BLaER1 (cell line): ENCODE data around the gene DRC7.

Experiments used
- H3K27ac ChIP-seq: shearing (Covaris generic); formaldehyde crosslinking; 2 replicates; pipeline ENCODE4 v1.8.1; 2022
- H3K27me3 ChIP-seq: shearing (Covaris generic); formaldehyde crosslinking; 2 replicates; pipeline ENCODE4 v1.8.1; 2022
- H3K36me3 ChIP-seq: shearing (Covaris generic); formaldehyde crosslinking; 2 replicates; pipeline ENCODE4 v1.8.1; 2022
- H3K4me1 ChIP-seq: shearing (Covaris generic); formaldehyde crosslinking; 2 replicates; pipeline ENCODE4 v1.8.1; 2022
- H3K4me2 ChIP-seq: shearing (Covaris generic); formaldehyde crosslinking; 2 replicates; pipeline ENCODE4 v1.8.1; 2022
- H3K4me3 ChIP-seq: shearing (Covaris generic); formaldehyde crosslinking; 2 replicates; pipeline ENCODE4 v1.8.1; 2022
- H3K9ac ChIP-seq: shearing (Covaris generic); formaldehyde crosslinking; 2 replicates; pipeline ENCODE4 v1.8.1; 2022
- H3K9me3 ChIP-seq: shearing (Covaris generic); formaldehyde crosslinking; 2 replicates; pipeline ENCODE4 v1.8.1; 2022
- H4K20me1 ChIP-seq: shearing (Covaris generic); formaldehyde crosslinking; 2 replicates; pipeline ENCODE4 v1.8.1; 2022
- Cebpa-rat ChIP-seq: shearing (Covaris generic); IDR thresholded peaks from 2 replicates; pipeline ENCODE4 v1.8.1; 2022

The DRC7 gene

DNA sequence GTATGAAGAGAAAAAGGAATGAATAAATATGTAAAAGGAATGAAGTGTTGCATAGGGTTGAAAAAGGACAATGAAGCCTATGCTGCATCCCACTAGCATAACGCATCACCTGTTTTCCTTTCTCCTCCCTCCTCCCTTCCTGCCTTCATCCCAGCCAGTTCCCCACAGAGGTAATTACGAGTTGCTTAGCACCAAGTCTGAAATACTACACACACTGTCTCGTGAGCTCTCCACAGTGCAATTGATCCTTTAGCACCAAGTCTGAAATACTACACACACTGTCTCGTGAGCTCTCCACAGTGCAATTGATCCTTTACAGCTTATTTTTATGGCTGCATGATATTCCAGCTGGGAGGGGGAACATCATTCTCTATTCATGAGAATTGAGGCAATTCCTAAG, 1.1 kb upstream of the DRC7 start:
- no peak overlapping the region for H3K4me2 ChIP-seq
- H3K4me3 ChIP-seq = no peak overlapping the region
- H3K9me3 ChIP-seq = no peaks in the 10 kb centered on the region
- no peak overlapping the region for H3K27ac ChIP-seq
- no peaks in the 10 kb centered on the region for H4K20me1 ChIP-seq
- no peak overlapping the region for H3K9ac ChIP-seq
- peaks cover 62% of the 10 kb centered on the region for H3K4me1 ChIP-seq
- no peaks in the 10 kb centered on the region for H3K27me3 ChIP-seq
- no peaks in the 10 kb centered on the region for H3K36me3 ChIP-seq
- TF ChIP-seq Cebpa-rat = no peak

DNA sequence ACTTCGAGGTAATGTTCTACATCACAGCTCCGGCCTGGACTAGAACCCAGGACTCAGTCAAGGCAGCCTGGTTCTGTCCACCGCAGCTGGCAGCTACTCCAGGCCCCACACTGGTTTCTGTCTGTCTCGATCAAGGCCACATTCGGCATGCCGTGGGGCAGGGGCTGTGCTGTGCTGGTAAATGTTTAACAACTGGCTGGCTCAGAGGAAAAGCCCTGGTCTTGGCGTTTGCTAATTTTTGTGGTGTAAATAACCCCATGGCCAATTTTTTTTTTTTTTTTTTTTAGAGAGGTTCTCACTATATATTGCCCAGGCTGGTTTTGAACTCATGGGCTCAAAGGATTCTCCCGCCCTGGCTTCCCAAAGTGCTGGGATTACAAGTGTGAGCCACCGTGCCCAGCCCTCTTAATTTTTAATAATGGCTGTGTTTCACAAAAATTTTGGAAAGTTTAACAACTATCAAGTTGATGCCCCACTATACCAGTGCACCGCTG, 328 bp upstream of the DRC7 start:
- Histone ChIP-seq H3K27me3 (no peaks in the 10 kb centered on the region), H3K36me3 (no peaks in the 10 kb centered on the region), H3K4me1 (peaks cover 55% of the 10 kb centered on the region), H4K20me1 (no peaks in the 10 kb centered on the region), H3K4me2 (peak overlapping the region; percentile 85), H3K4me3 (peak overlapping the region; percentile 62), H3K9ac (0 out of 2 replicates have a peak overlapping the region, but pooled peaks have one; percentile 40), H3K9me3 (no peaks in the 10 kb centered on the region), H3K27ac (0 out of 2 replicates have a peak overlapping the region, but pooled peaks have one; percentile 29)
- no peak for TF ChIP-seq Cebpa-rat

DNA sequence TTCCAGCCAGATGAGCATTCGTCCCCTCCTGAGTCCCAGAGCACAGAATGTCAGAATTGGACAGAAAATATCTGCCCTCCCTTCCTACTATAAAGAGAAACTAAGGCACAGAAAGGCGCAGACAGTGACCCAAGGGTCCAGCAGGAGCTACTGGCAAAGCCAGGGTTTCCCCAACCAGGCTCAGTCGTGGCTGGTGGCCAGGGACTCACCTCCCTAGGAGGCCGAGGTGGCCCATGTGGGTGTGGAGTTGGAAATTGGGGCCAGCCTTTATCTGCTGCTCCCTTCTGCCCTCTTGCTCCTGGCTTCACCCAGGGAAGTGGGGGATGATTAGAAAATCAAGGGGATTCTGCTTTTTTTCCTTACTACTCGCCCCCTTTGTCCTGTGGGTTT, 1.1 kb downstream of the DRC7 start:
- peak overlapping the region; percentile 85 for H3K4me2 ChIP-seq
- 0 out of 2 replicates have a peak overlapping the region, but pooled peaks have one; percentile 6 for H3K27ac ChIP-seq
- H4K20me1 ChIP-seq = no peaks in the 10 kb centered on the region
- no peak for TF ChIP-seq Cebpa-rat
- H3K4me1 ChIP-seq = peaks cover 46% of the 10 kb centered on the region
- H3K4me3 ChIP-seq = no peak overlapping the region
- no peaks in the 10 kb centered on the region for H3K9me3 ChIP-seq
- H3K27me3 ChIP-seq = no peaks in the 10 kb centered on the region
- H3K36me3 ChIP-seq = no peaks in the 10 kb centered on the region
- no peak overlapping the region for H3K9ac ChIP-seq

GRCh38 chr16:57696240-57696639, 1.6 kb downstream of the DRC7 start:
- peaks cover 40% of the 10 kb centered on the region for H3K4me1 ChIP-seq
- H3K4me3 ChIP-seq = no peak overlapping the region
- H3K27me3 ChIP-seq = no peaks in the 10 kb centered on the region
- TF ChIP-seq Cebpa-rat = no peak
- no peaks in the 10 kb centered on the region for H4K20me1 ChIP-seq
- H3K9me3 ChIP-seq = no peaks in the 10 kb centered on the region
- H3K9ac ChIP-seq = no peak overlapping the region
- no peaks in the 10 kb centered on the region for H3K36me3 ChIP-seq
- H3K27ac ChIP-seq = no peak overlapping the region
- H3K4me2 ChIP-seq = no peak overlapping the region

DNA sequence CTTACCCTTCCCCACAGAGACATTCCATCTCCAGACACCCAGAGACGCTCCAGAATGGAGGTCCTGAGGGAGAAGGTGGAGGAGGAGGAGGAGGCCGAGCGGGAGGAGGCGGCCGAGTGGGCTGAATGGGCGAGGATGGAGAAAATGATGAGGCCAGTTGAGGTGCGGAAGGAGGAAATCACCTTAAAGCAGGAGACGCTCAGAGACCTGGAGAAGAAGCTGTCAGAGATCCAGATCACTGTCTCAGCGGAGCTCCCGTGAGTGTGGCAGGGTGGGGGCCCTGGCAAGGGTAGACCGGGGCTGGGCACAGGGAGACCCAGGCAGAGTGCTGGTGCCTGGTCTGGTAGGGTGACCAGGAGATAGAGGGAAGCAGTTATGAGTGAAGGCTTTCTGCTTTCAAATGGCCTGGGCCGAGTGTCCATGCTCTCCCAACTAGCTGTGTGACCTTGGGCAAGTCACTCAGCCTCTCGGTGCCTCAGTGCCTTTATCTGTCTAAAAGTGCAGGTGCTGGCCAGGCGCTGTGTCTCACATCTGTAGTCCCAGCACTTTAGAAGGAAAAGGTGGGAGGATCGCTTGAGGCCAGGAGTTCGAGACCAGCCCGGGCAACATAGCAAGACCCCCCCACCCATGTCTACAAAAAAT, 3.4 kb downstream of the DRC7 start:
- no peaks in the 10 kb centered on the region for H4K20me1 ChIP-seq
- H3K4me2 ChIP-seq = no peak overlapping the region
- no peak overlapping the region for H3K4me3 ChIP-seq
- H3K4me1 ChIP-seq = peaks cover 27% of the 10 kb centered on the region
- H3K27ac ChIP-seq = no peak overlapping the region
- no peak for TF ChIP-seq Cebpa-rat
- no peaks in the 10 kb centered on the region for H3K36me3 ChIP-seq
- H3K9ac ChIP-seq = no peak overlapping the region
- H3K9me3 ChIP-seq = no peaks in the 10 kb centered on the region
- no peaks in the 10 kb centered on the region for H3K27me3 ChIP-seq

GRCh38 chr16:57698812-57699405, 4.3 kb downstream of the DRC7 start:
- H3K4me1 ChIP-seq = peaks cover 25% of the 10 kb centered on the region
- H4K20me1 ChIP-seq = no peaks in the 10 kb centered on the region
- no peak overlapping the region for H3K9ac ChIP-seq
- H3K36me3 ChIP-seq = no peaks in the 10 kb centered on the region
- H3K27me3 ChIP-seq = no peaks in the 10 kb centered on the region
- no peak overlapping the region for H3K27ac ChIP-seq
- H3K9me3 ChIP-seq = no peaks in the 10 kb centered on the region
- no peak for TF ChIP-seq Cebpa-rat
- H3K4me2 ChIP-seq = no peak overlapping the region
- H3K4me3 ChIP-seq = no peak overlapping the region

GRCh38 chr16:57699481-57699880, 4.9 kb downstream of the DRC7 start:
- Histone ChIP-seq H3K9ac (no peak overlapping the region), H3K4me2 (no peak overlapping the region), H3K27me3 (no peaks in the 10 kb centered on the region), H3K4me3 (no peak overlapping the region), H3K9me3 (no peaks in the 10 kb centered on the region), H3K36me3 (no peaks in the 10 kb centered on the region), H3K27ac (no peak overlapping the region), H3K4me1 (peaks cover 19% of the 10 kb centered on the region), H4K20me1 (no peaks in the 10 kb centered on the region)
- no peak for TF ChIP-seq Cebpa-rat

DNA sequence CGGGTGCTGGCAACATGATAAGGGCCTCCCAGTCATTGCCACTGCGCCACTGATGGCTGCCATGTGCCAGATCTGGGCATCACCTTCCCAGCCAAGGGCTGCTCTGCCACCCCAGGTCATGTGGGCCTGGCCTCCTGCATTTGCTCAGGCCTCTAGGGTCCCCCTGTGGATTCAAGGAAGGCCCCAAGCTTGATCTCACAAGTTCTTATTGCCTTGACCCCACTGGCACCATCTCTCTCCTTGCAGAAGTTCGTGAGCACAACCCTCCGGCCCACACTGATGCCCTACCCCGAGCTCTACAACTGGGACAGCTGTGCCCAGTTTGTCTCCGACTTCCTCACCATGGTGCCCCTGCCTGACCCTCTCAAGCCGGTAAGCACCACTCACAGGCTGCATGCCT, 5.3 kb downstream of the DRC7 start:
- no peak overlapping the region for H3K4me3 ChIP-seq
- H3K4me1 ChIP-seq = peaks cover 15% of the 10 kb centered on the region
- no peak overlapping the region for H3K4me2 ChIP-seq
- H3K36me3 ChIP-seq = no peaks in the 10 kb centered on the region
- no peaks in the 10 kb centered on the region for H3K9me3 ChIP-seq
- no peak overlapping the region for H3K9ac ChIP-seq
- TF ChIP-seq Cebpa-rat = no peak
- no peaks in the 10 kb centered on the region for H4K20me1 ChIP-seq
- no peak overlapping the region for H3K27ac ChIP-seq
- H3K27me3 ChIP-seq = no peaks in the 10 kb centered on the region

- Histone ChIP-seq H3K4me3 (no peak overlapping the region), H3K9ac (no peak overlapping the region), H3K36me3 (no peaks in the 10 kb centered on the region), H3K27ac (no peak overlapping the region), H3K27me3 (no peaks in the 10 kb centered on the region), H3K9me3 (no peaks in the 10 kb centered on the region), H3K4me1 (0 out of 2 replicates have a peak, but pooled peaks cover 6% of the 10 kb centered on the region), H3K4me2 (no peak overlapping the region), H4K20me1 (no peaks in the 10 kb centered on the region)
- no peak for TF ChIP-seq Cebpa-rat
Measured at GRCh38 chr16:57700781-57701551, 6.4 kb downstream of the DRC7 start.

GRCh38 chr16:57701759-57702371, 7.3 kb downstream of the DRC7 start:
- Histone ChIP-seq H3K27ac (no peak overlapping the region), H4K20me1 (no peaks in the 10 kb centered on the region), H3K9ac (no peak overlapping the region), H3K4me1 (0 out of 2 replicates have a peak, but pooled peaks cover 6% of the 10 kb centered on the region), H3K4me3 (no peak overlapping the region), H3K36me3 (no peaks in the 10 kb centered on the region), H3K27me3 (no peaks in the 10 kb centered on the region), H3K4me2 (no peak overlapping the region), H3K9me3 (no peaks in the 10 kb centered on the region)
- TF ChIP-seq Cebpa-rat = no peak
